Measurements from ENCODE around the gene PTGR3. TPM values are rescaled to one million over a fixed set of nuclear protein-coding genes. Genes with fewer than 3 reads are reported as not detected.

Gene PTGR3
- total RNA-seq, 1 experiment from 2014 or later: 6.9 TPM

DNA sequence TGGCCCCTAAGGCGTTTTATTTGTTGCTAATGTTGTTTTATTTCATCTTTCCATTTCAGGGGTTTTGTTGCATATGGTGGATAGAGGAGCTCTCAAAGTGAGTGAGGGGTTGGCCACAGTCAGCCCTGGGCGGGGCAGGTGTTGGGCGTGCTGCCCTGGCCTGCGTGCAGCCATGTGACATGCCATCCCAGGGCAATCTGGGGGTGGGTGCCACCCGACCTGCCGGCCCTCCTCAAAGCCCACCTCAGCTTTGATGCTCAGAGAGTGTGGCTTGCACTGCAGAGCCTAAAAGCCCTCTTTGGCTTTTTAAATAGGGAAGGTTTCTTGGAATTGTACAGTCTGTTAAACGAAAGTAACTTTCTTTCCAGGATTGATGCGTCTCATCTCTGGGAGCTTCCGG, 20.0 kb upstream of the PTGR3 start:
- no TSS peak for BruUV-seq (replicated peaks)
- CTCF ChIA-PET: no interaction called here
- TF ChIP-seq EZH2 (IDR thresholded peaks at IDR 0.05; ENCODE audit: borderline replicate concordance, low read depth, low read length, poor library complexity, severe bottlenecking): no peak
- TF ChIP-seq, protein P1, sequence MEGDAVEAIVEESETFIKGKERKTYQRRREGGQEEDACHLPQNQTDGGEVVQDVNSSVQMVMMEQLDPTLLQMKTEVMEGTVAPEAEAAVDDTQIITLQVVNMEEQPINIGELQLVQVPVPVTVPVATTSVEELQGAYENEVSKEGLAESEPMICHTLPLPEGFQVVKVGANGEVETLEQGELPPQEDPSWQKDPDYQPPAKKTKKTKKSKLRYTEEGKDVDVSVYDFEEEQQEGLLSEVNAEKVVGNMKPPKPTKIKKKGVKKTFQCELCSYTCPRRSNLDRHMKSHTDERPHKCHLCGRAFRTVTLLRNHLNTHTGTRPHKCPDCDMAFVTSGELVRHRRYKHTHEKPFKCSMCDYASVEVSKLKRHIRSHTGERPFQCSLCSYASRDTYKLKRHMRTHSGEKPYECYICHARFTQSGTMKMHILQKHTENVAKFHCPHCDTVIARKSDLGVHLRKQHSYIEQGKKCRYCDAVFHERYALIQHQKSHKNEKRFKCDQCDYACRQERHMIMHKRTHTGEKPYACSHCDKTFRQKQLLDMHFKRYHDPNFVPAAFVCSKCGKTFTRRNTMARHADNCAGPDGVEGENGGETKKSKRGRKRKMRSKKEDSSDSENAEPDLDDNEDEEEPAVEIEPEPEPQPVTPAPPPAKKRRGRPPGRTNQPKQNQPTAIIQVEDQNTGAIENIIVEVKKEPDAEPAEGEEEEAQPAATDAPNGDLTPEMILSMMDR (conservative IDR thresholded peaks at IDR 0.05; ENCODE audit: low read depth, low read length): no peak

DNA sequence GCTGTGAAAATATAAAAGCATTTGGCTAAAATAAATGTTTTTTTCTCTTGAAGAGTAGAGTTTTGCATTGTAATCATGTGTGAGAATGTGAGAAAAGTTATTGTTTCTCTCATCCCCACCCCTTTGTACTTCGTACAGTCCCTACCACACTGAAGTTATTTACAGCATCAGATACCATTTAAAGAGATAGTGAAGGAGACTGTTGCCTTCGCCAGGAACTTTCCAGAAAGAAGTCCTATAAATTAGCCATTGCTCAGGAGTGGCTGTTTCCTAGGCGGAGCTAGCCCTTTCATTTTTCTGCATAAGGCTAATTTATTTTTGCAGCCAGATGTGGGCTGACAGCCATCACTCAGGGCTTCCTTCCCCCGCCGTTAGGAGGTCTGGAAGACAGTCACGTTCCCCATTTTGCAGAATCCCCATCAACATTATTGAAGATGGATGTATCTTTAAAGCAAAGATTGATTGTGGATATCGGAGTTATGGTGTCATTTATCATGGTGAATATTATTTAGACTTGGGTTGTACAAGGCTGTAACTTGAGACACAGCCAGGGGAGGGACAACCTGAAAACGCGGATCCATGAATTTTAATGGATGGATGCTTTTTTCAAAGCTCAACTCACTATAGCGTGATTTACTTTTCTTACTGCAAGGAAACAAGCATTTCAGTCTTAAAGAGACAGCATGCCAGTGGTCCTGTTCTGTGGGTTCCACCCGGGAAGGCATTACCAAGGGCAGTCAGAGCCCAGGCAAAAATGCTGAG, 18.8 kb upstream of the PTGR3 start:
- H3K4me1 ChIP-seq (ENCODE audit: insufficient read depth, low read length, poor library complexity, severe bottlenecking): peaks cover 27% of the 10 kb centered on the region
- CTCF ChIA-PET: no interaction called here
- TF ChIP-seq, protein P1 (conservative IDR thresholded peaks at IDR 0.05; ENCODE audit: low read depth, low read length): no peak
- POLR2A ChIA-PET (ENCODE audit: low non-redundant PET): interaction anchor here (0.7 kb wide), 1 partner anchor 10 kb away, joined by 3 read pairs; no protein-coding TSS in a partner anchor
- H3K4me3 ChIP-seq (ENCODE audit: low read depth, low read length, poor library complexity, severe bottlenecking): no peak overlapping the region
- no TSS peak for BruUV-seq (replicated peaks)
- H3K27me3 ChIP-seq (replicated peaks; ENCODE audit: insufficient read depth, low read depth, low read length, poor library complexity): no peaks in the 10 kb centered on the region
- DNase-seq (ENCODE audit: low spot score): no peak
- intact Hi-C loops (cut with micrococcal nuclease; ENCODE audit: unreplicated experiment): no loop called here
- no peaks in the 10 kb centered on the region for H3K36me3 ChIP-seq (ENCODE audit: insufficient read depth, low read length, poor library complexity, severe bottlenecking)
- H3K27ac ChIP-seq (ENCODE audit: low read depth, low read length, poor library complexity, severe bottlenecking): no peak overlapping the region
- no peaks in the 10 kb centered on the region for H3K9me3 ChIP-seq (ENCODE audit: low read depth, low read length, poor library complexity, severe bottlenecking)

More for the DNA sequence above, 20.0 kb upstream of the PTGR3 start:
- DNase-seq (ENCODE audit: low spot score): no peak
- Histone ChIP-seq H3K4me3 (ENCODE audit: low read depth, low read length, poor library complexity, severe bottlenecking) (no peak overlapping the region), H3K27ac (ENCODE audit: low read depth, low read length, poor library complexity, severe bottlenecking) (no peak overlapping the region), H3K4me1 (ENCODE audit: insufficient read depth, low read length, poor library complexity, severe bottlenecking) (peaks cover 27% of the 10 kb centered on the region), H3K27me3 (replicated peaks; ENCODE audit: insufficient read depth, low read depth, low read length, poor library complexity) (no peaks in the 10 kb centered on the region), H3K36me3 (ENCODE audit: insufficient read depth, low read length, poor library complexity, severe bottlenecking) (no peaks in the 10 kb centered on the region), H3K9me3 (ENCODE audit: low read depth, low read length, poor library complexity, severe bottlenecking) (no peaks in the 10 kb centered on the region)
- intact Hi-C loops (cut with micrococcal nuclease; ENCODE audit: unreplicated experiment): no loop called here
- POLR2A ChIA-PET (ENCODE audit: low non-redundant PET): no interaction called here

DNA sequence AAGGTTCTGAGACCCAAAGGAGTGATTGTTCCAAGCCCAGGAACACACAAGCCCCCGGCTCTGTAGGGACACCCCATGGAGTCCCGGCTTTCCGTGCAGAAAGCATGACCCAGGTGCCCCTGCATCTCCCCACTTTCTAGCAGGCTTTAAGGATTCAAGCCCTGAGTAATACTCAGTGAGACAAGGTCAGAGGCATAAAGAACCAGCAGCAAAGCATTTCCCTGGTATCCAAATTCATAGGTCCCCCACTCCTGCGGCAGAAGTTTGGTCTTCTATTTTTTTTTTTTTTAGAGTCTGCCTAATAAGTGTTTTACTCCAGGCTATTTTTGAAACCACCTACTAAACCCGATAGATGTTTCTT, 18.0 kb upstream of the PTGR3 start:
- CTCF ChIA-PET: no interaction called here
- H3K36me3 ChIP-seq (ENCODE audit: insufficient read depth, low read length, poor library complexity, severe bottlenecking): no peaks in the 10 kb centered on the region
- no peak for DNase-seq (ENCODE audit: low spot score)
- no TSS peak for BruUV-seq (replicated peaks)
- TF ChIP-seq EZH2 (IDR thresholded peaks at IDR 0.05; ENCODE audit: borderline replicate concordance, low read depth, low read length, poor library complexity, severe bottlenecking): no peak
- TF ChIP-seq, protein P1 (conservative IDR thresholded peaks at IDR 0.05; ENCODE audit: low read depth, low read length): no peak
- intact Hi-C loops (cut with micrococcal nuclease; ENCODE audit: unreplicated experiment): no loop called here
- H3K27me3 ChIP-seq (replicated peaks; ENCODE audit: insufficient read depth, low read depth, low read length, poor library complexity): no peaks in the 10 kb centered on the region
- peaks cover 27% of the 10 kb centered on the region for H3K4me1 ChIP-seq (ENCODE audit: insufficient read depth, low read length, poor library complexity, severe bottlenecking)
- H3K4me3 ChIP-seq (ENCODE audit: low read depth, low read length, poor library complexity, severe bottlenecking): no peak overlapping the region
- no peaks in the 10 kb centered on the region for H3K9me3 ChIP-seq (ENCODE audit: low read depth, low read length, poor library complexity, severe bottlenecking)
- POLR2A ChIA-PET (ENCODE audit: low non-redundant PET): no interaction called here
- no peak overlapping the region for H3K27ac ChIP-seq (ENCODE audit: low read depth, low read length, poor library complexity, severe bottlenecking)

Measured in A673 (cell line).